DMS79 treated with DMSO at 0.1 percent for 48 hours (cell line): ENCODE results near the gene TMEM250.

Experiments
- DNase-seq: peaks from one replicate; lab custom pipeline; 2025; lab: John Stamatoyannopoulos, UW

Gene TMEM250

DNA sequence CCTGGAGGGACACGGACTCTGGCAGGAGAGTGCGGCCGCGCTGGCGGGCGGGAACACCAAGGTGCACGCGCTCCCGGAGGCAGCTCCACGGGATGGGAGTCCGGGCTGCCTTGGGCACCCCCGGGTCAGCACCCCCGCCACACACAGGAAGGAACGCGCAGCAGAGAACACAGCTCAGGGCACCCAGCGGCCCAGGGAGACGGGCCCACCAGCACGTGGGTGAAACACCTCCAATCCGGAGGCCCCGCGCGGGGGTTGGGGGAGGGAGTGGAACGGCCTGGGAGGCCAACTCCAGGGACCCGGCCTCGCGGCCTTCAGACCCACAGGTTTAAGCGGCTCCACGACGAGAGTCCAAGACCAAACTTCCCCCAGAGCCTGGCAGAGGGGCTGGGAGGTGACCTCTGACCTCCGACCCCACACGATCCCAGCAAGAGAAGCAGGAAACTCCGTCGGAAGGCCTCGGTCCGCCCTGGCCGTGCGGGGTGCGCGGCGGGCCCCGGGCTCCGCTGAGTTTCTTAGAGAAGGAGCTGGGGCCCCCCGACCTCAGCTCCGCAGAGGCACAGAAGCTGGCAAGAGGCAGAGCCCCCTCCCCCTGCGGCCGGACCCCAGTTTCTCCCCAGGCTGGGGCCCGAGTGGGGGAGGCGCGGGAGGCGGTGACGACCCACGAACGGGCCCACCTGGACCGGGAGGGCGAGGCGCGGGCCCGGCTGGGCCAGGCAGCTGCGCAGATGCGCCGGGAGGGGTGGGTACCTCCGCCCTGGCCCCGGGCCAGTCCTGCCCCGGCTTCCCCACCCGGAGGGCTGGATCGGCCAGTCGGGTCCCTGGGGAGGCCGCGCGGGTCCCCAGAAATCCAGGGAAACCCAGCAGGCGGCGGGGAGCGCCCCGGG, 24.4 kb downstream of the TMEM250 start:
- DNase-seq, result no peak

DNA sequence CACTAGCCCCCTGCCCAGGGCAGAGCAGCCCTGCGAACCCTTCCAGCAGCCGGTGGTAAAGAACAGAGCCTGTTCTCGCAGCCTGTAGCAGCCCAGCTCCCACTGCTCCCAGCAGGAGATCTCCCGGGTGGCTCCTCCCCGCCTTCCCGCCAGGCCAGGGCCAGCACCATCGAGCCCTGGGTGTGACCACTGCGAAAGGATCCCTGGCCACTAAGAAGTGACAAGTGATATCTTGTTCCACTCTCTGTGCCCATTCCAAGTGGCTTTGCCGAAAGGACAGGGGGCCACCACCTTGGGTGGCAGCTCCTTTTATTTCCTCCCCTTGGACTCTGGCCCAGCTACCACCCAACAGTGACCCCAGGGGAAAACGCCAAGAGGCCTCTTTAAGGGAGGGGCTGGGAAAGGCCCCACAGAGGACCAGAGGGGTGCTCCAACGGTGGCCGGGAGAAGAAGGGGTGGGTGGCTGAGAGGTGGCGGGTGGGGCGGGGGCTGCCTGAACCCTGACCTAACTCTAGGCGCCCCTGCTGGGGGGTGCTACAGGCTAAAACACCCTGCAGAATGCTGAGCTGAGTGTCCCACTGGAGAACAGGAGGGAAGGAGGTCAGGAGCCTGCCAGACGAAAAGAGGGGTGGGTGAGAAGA, 25.2 kb downstream of the TMEM250 start:
- no peak for DNase-seq

DNA sequence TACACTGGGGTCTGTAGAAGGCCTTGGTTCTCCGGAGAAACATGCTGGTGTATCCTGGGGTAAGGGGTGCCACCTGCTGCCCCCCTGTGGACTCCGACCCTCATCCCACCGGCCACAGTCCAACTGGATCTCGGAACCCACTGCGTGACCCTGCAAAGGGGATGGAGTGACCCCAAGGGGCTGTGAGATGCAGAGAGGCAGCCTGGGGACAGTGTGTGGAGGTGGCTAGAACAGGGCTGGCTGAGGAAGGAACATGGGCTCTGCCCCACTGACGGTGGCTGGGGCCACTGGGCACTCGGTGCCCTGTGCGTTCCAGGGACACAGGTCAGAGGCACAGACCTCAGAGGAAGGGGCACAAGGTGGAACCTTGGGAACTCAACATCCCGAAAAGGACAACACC, 25.9 kb downstream of the TMEM250 start:
- no peak for DNase-seq

DNA sequence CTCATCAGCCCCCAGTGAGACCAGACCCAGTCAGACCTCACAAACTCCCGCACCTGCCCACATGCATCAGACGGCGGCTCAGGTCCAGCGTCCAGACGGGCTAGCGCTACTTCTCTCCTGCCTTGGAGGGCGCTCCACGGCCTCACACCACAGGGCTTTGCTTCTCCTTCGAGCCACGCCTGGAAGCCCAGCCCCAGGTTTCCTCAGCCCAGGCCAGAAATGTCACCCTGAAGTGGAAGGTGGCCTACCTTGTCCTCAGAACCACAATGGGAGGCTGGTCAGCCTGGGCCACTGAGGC, 26.4 kb downstream of the TMEM250 start:
- DNase-seq, result no peak

DNA sequence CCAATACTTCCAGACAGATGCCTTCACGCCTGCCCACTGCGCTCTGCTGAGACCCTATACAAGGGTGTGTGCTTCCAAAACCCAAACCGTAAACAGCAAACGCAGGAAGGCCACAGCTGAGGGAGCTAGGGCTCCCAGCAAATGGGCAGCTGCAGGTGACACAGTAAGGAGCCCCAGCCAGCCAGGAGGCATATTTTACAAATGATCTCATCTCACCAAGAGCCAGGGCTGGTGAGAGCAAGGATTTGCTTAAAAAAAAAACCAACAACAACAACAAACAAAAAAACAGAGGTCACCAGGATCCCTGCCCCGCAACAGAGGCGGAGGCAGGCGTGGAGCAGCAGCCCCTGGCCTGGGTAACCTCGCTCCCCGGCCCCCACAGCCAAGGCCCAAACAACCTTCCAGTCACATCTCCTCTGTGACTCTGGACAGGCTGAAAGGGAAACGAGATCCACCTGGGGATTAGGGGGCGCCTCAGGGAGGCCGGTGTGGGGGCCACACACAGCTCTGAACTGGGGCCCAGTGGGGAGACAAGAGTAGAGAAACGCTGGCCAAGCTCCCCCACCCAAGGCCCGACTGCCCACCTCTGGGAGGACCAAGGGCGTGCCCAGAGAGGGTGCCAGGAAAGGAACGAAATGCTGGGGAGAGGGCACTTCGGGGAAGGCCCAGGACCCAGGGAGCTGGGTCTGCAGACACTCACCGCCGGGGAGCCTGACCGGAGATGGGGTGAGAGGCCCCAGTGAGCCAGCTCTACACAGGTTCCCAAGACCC, 26.9 kb downstream of the TMEM250 start:
- no peak for DNase-seq

DNA sequence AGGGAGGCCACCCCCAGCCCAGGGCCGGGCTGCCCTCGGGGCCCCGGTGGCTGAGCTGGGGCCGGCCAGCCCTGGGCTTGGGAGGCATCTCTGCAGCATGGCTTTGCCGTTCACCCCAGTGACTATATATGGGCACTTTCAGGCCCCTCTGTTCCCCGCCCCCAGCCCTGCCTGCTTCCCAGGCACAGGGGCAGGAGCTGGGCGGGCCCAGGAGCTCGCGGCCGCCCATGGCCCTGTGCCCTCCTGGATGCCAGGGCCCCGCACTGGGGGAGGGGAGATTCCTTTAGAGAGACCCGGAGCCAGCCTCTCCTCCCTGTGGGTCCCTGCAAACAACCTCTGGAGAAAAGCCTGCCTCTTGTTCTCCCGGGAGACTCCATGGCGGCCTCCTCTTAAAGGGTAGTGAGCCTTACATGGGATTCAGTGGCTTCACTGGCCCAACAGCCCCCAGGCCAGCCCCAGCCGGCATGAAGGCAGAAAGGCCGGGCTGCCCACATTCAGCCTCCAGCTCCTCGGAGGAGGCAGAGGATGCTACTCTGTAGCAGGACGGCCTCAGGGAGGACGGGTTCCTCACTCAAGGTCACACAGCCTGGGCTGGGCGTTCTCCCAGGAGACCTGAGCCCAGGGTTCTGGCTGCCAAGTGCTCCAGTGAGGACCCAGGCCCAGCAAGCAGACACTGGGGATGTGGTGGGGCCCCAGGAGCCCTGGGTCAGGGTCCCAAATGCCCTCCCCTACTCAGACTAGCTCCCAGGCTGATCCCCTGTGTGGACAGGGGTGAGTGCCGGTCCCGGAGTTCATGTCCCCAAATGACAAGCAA, 27.7 kb downstream of the TMEM250 start:
- DNase-seq, result no peak

DNA sequence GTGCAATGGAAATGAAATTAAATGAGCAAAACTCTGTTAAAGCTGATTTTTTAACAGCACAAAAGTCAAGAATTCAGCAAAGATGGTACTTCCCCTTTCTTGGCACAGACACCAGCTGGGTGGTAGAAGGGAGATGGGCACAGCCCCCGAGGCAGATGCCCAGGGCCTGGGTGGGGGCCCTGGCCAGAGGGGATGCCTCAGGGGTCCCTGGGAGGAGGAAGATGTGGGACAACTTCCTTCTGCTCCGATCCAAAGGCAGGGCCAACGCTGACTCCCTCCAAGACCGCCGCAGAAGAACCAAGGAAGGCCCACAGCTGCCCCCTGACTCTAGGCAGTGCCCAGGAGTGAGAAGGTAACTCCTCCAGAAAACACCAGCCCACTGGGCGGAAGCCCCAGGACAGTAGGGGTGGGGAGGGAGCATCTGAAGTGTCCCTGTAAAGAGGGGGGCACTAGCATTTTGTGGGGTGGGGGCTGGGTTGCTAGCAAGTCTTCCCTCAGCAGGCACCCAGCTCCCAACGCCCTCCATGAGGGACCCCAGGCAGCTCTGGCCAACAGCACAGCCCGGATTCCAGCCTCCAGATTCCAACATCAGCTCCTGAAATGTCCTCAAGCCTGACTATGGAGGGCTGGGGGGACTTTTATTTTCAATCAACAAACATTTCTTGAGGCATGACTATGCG, 28.5 kb downstream of the TMEM250 start:
- DNase-seq, result no peak

DNA sequence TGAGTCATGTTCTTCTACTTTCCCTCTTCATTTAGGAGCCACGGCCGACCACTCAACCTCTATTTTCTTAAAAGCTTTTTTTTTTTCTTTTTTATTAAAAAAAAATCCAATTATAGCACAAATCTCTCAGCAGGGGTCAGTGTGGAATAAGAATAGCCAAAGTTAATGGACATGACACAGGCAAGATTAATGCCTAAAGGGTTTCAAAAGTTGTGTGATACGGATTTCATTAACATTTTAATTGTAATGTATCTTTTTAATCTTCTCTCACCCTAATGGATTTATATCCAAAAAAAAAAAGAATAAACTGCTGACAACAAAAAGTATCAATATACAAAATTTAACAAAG, 29.0 kb downstream of the TMEM250 start:
- DNase-seq, result peak; percentile 21

DNA sequence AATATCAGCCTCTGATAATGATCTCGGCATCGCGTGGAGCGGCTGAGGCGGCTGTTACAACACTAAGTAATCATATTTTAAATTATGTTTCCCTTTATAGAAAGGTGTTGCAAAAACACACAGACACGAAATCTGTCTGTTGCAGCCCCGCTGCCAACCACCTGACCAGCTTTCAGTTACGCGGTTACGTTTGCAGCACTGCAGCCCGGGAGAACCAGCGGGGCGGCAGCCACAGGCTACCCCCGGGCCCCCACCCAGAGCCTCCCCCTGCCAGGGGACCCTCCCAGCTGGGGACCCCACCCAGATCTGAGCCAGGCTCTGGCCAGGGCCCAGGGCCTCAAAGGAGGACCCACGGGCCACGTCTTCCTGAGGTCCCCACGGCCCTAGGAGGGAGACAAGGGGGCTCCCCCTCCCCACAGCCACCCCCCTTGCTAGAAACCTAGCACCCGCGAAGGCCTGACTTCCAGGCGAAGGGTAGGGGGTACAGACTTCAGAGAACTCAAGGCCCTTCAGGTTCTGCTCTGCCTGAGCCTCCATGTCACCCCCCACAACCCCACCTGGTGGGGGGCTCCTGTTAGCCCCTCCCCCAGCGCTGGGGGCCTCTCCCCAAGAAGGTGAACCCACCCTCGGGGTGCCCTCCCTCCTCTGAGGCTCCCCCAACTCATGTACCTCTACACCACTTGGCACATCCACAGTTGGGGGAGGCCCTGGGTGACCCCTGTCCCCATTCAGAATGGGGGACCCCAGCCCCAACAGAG, 29.6 kb downstream of the TMEM250 start:
- no peak for DNase-seq

DNA sequence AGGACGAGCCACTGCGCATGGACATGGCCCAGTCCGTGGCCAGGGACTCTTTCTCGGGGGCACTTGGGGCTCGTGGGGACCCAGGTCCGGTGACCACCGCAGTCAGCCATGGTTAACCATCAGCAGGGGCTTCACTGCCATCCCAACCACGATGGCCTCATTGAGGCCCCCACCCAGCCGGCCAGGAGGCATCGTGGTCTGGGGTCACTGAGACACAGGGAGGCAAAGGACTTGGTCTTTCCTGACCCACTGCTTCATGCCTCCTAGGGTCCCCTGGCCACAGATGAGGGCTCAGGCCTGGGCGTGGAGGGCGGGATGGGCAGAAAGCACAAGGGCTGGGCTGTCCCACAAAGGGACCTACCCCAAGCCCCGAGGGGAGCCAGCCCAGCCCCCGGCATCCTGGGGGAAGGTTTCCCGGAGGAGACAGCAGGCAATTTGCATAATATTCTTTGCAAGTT, 30.2 kb downstream of the TMEM250 start:
- DNase-seq, result no peak

DNA sequence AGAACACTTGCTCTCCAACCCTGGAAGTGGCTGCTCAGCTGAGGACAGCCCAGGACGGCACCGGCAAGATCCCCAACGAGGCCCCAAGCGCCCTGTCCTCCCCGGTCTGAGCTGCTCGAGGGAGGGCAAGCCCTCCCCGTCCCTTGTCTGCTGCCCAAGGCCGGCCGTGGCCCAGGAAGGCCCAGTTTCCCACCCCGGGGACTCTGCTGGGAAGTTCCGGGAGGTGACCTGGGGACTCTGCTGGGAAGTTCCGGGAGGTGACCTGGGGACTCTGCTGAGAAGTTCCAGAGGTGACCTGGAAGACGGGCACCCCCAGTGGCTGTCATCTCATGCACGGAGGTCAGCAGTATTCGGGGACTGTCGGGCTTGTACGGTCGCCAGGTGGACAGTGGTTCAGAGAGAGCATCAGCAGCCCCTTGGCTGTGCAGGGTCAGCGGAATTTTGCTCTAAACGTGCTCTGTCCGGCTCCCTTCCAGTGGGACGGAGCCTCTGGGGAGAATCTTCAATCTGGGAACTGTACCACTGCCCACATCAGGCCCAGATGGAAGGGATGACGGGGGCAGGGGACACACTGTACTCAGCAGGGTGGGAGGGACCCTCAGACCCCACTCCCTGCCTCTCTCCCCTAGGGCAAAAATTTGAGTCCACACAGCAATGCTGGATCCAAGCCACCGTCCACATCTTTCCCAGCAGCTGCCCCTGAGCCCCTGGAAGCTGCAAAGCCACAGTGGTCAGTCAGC, 30.8 kb downstream of the TMEM250 start:
- DNase-seq, result no peak

DNA sequence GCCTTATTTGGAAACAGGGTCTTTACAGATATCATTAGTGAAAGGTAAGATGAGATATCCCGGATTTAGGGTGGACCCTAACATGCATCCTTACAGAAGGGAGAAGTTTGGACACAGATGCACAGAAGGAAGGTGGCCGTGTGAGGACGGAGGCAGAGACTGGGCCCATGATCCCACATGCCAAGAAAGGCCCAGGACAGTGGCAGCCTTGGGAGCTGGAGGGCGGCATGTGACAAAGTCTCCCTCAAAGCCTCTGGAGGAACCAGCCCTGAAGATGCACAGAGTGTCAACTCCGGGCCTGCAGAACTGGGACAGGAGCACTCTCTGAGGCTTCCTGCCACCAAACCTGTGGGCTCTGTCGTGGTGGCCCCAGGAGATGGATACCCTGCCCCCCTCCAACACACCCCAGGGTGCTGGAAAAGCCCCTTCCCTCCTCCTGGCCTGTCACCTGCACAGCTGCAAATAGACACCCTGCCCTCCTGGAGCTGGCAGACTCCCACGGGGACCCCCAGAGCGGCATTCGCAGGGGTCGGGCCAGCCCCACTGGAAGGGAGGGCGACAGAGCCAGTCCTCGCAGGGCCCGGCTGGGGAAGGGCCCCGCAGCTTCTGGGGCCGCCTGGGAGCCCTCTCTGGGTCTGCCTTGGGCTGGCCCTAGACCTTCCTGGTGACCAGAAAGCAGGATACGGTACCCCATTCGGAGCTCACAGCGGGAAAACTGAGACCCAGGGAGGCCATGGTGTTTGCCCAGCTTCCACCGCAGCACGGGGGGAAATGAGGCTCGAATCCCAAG, 31.5 kb downstream of the TMEM250 start:
- no peak for DNase-seq

DNA sequence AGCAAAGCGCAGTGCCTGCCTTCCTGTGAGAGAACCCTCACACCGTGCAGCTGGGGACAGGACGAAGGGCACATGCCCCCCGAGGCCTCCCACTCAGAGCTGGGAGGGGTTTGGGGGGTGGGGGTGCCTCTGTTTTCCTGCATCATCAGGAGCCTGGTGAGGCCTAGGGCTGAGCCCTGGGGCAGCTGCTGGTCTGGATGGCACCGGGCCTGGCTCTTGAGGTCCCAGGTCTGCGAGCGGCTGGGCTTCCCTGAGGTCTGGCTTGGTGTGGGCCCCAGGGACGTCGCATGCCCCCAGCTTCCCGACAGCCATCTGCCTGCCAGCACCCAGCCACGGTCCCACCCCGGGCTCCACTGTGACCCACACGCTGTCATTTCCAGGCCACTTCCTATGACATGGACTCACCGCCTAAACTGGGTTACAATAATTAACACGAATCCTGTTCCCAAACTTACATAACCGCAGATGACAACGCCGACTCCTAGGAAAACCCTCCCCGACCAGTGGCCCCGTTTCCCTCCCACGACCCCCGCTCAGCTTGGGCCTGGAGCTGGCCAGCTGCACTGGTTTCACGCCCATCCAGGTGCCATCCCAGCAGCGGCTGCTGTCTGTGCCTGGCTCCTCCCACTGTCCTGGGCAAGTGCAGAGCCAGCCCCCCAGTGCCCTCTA, 32.3 kb downstream of the TMEM250 start:
- no peak for DNase-seq

DNA sequence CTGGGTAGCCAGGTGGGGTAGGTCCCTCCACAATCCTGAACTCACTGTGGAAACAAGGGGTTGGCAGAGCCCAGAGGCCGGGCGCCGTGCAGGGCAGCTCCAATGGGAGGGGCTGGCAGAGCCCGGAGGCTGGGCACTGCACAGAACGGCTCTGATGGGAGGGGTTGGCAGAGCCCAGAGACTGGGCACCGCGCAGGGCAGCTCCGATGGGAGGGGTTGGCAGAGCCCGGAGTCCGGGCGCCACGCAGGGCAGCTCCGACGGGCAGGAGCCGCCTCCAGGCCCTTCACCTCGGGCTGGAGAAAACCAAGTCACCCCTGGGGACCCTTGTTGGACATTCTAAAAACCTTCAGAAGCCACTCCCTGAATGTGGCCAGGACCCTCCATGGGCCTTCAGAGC, 32.9 kb downstream of the TMEM250 start:
- DNase-seq, result no peak

DNA sequence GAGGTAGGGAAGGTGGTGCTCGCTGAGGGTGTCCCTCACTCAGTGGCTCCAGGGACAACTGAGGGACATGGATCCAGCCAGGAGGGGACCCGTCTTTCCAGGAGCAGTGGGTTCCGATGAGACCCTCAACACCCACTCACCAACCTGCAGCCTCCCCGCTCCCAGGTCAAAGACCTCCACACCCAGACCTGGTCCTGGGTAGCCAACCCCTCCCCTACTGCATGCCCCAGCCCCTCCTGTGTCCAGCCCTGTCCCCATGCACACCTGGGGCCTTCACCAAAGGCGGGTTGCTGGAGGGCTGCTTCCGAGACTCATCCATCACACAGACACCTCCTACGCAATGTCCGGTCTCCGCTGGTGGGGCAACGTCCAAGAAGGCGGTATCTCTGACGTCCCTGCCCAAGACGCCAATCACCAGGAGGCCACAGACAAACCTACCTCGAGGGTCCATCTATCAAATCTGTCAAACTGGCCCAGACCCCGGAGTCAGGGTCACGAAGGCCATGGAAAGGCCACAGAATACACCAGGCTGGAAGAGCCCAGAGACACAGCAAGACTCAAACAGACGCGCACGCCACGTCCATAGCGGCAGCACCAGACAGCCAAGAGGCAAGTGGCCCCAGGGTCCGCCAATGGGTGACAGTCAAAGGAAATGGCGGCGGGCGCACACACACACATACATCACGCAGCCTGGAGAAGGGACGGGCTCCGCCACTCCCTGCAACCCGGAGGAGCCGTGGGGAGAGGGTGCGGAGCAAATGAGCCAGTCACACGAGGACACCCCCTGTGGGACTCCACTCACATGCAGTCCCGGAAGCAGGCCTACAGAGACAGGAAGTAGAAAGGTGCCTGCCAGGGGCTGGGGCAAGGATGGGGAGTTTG, 34.4 kb downstream of the TMEM250 start:
- DNase-seq, result no peak

DNA sequence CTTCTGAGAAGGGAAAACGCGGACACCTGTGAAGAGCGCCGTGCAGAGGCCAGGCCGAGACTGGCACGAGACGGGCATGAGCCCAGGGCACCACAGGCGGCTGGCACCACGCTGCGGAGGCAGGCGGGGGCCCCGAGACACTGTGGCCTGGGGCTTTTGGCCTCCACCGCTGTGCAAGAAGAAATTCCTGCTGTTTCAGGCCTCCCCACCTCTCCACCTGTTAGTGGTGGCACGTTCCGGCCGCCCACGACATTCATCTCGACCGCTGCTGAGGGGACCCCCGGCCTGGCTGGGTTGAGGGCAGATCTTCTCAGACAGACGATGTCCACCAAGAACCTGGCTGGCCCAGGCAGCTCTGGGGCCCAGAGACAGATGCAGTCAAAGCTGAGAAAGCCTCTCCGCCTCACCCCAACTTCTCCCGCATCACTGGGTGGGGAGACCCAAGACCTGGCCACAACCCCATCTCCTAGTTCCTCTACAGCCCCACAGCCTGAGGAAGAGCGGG, 35.1 kb downstream of the TMEM250 start:
- no peak for DNase-seq
